Bladder microvascular endothelial cell (primary cell): ENCODE measurements around the gene JPH2. TPM values are rescaled to one million over a fixed set of nuclear protein-coding genes. Genes with fewer than 3 reads are reported as not detected.

Experiments
- total RNA-seq: library from RNA; depleted of rRNA; stranded (reverse); fragments of >200 nt; gene quantifications from 2 replicates; pipeline ENCODE4 v1.2.3, GENCODE V29; 2014

The JPH2 gene
- total RNA-seq: 0.16 and 0.63 TPM in 2 replicates

GRCh38 chr20:44187054-44187771 lies at the start of gene JPH2:
JPH2 (minus strand) TSS chr20:44187188; CDS start chr20:44186705, 483 bp downstream.

GRCh38 chr20:44210406-44211176 lies 23.6 kb upstream of the JPH2 start, which contains the start of gene OSER1:
OSER1 (minus strand) TSS chr20:44210771; CDS start chr20:44206957, 3,814 bp downstream.

Other genes with a start within 250 kb of the JPH2 start
- 33.0 and 37.6 TPM in 2 replicates for gene OSER1, start 23.6 kb upstream of the JPH2 start, total RNA-seq
- not detected in 2 replicates for gene GDAP1L1, start 60.1 kb upstream of the JPH2 start, total RNA-seq
- 4.9 and 9.0 TPM in 2 replicates for gene FITM2, start 124.0 kb upstream of the JPH2 start, total RNA-seq
- not detected in 2 replicates for gene R3HDML, start 149.9 kb upstream of the JPH2 start, total RNA-seq
- gene HNF4A, start 168.5 kb upstream of the JPH2 start, total RNA-seq: under 0.01 TPM in 1 of 2 replicates, not detected in the other